HEK293 (cell line): ENCODE data around the gene FAM229A.

ENCODE experiments used
- CTCF ChIA-PET: fragments of 350-600 bp; formaldehyde crosslinking; extraction: SDS; loops from one replicate; lab custom pipeline; 2021; ENCODE audit warnings: antibody characterized with exemption; lab: Yijun Ruan, JAX
- POLR2A ChIA-PET: fragments of 300-600 bp; formaldehyde crosslinking; extraction: SDS; loops from one replicate; lab custom pipeline; 2020; ENCODE audit warnings: antibody characterized with exemption, inconsistent platforms; lab: Yijun Ruan, JAX
- H3K27ac ChIP-seq: fragments of 200-500 bp; sonication (Bioruptor generic); 2 replicates; pipeline ENCODE4 v1.5.1; 2014; ENCODE audit warnings: low read depth, low read length, control low read depth, inconsistent platforms; ENCODE audit errors: extremely low read depth
- H3K36me3 ChIP-seq, 2 experiments: fragments of 200-500 bp in 1 of 2; sonication (Bioruptor generic) in 1 of 2; 1 replicate in 1 of 2; 2 replicates in 1 of 2; pipeline ENCODE4 v1.5.1; 2014 to 2017; ENCODE audit warnings: inconsistent platforms in 2 of 2, low read length in 2 of 2; ENCODE audit not compliant: control insufficient read depth in 2 of 2, insufficient read depth in 1 of 2
- H3K4me1 ChIP-seq: fragments of 200-500 bp; sonication (Bioruptor generic); 2 replicates; pipeline ENCODE4 v1.5.1; 2014; ENCODE audit warnings: mild to moderate bottlenecking, low read length, inconsistent platforms; ENCODE audit not compliant: control insufficient read depth, insufficient read depth
- H3K4me3 ChIP-seq: 2 replicates; pipeline ENCODE4 v1.5.1; 2011; ENCODE audit warnings: low read depth, mild to moderate bottlenecking, control low read depth, low read length, moderate library complexity
- H3K9me3 ChIP-seq: fragments of 200-500 bp; sonication (Bioruptor generic); 2 replicates; pipeline ENCODE4 v1.5.1; 2014; ENCODE audit warnings: low read depth, low read length, inconsistent platforms; ENCODE audit not compliant: control insufficient read depth, insufficient read depth
- FEZF1 ChIP-seq: fragments of 450-650 bp; formaldehyde crosslinking; IDR thresholded peaks from 2 replicates; pipeline ENCODE4 v1.5.1; 2016; ENCODE audit warnings: missing biosample characterization, missing genetic modification characterization
- INSM2 ChIP-seq: fragments of 450-650 bp; formaldehyde crosslinking; IDR thresholded peaks from 2 replicates; pipeline ENCODE4 v1.5.1; 2016; ENCODE audit warnings: missing biosample characterization, missing genetic modification characterization
- KLF16 ChIP-seq: fragments of 450-650 bp; formaldehyde crosslinking; IDR thresholded peaks from 2 replicates; pipeline ENCODE4 v1.5.1; 2017; ENCODE audit warnings: missing biosample characterization, missing genetic modification characterization
- PRDM1 ChIP-seq: fragments of 450-650 bp; formaldehyde crosslinking; IDR thresholded peaks from 2 replicates; pipeline ENCODE4; 2016; ENCODE audit warnings: missing biosample characterization, missing genetic modification characterization
- PRDM2 ChIP-seq: fragments of 450-650 bp; formaldehyde crosslinking; IDR thresholded peaks from 2 replicates; pipeline ENCODE4 v1.5.1; 2016; ENCODE audit warnings: missing biosample characterization, missing genetic modification characterization, borderline replicate concordance
- REPIN1 ChIP-seq: fragments of 450-650 bp; formaldehyde crosslinking; IDR thresholded peaks from 2 replicates; pipeline ENCODE4 v1.5.1; 2017; ENCODE audit warnings: missing biosample characterization, missing genetic modification characterization, low read depth
- ZNF26 ChIP-seq: fragments of 450-650 bp; formaldehyde crosslinking; IDR thresholded peaks from 2 replicates; pipeline ENCODE4 v1.5.1; 2016; ENCODE audit warnings: missing biosample characterization, missing genetic modification characterization
- ZNF350 ChIP-seq: fragments of 450-650 bp; formaldehyde crosslinking; IDR thresholded peaks from 2 replicates; pipeline ENCODE4 v1.5.0; 2017; ENCODE audit warnings: missing biosample characterization, mild to moderate bottlenecking, missing genetic modification characterization
- ZNF362 ChIP-seq: fragments of 450-650 bp; formaldehyde crosslinking; IDR thresholded peaks from 2 replicates; pipeline ENCODE4 v1.5.1; 2016; ENCODE audit warnings: missing biosample characterization, missing genetic modification characterization
- ZNF433 ChIP-seq: fragments of 450-650 bp; formaldehyde crosslinking; IDR thresholded peaks from 2 replicates; pipeline ENCODE4 v1.5.1; 2016; ENCODE audit warnings: missing biosample characterization, missing genetic modification characterization, low read depth
- ZNF596 ChIP-seq: fragments of 450-650 bp; IDR thresholded peaks from 2 replicates; pipeline ENCODE4 v1.5.0; 2018; ENCODE audit warnings: missing biosample characterization, mild to moderate bottlenecking, missing genetic modification characterization, moderate library complexity
- ZNF621 ChIP-seq: fragments of 450-650 bp; formaldehyde crosslinking; IDR thresholded peaks from 2 replicates; pipeline ENCODE4 v1.5.1; 2017; ENCODE audit warnings: missing biosample characterization, missing genetic modification characterization
- ZNF626 ChIP-seq: fragments of 450-650 bp; sonication (Bioruptor Pico); formaldehyde crosslinking; IDR thresholded peaks from 2 replicates; pipeline ENCODE4 v1.5.1; 2018; ENCODE audit warnings: missing biosample characterization, missing genetic modification characterization, inconsistent platforms
- ZNF677 ChIP-seq: fragments of 450-650 bp; IDR thresholded peaks from 2 replicates; pipeline ENCODE4 v1.5.0; 2018; ENCODE audit warnings: missing biosample characterization, mild to moderate bottlenecking, missing genetic modification characterization, moderate library complexity
- TF ChIP-seq, protein P1 (sequence below): fragments of 450-650 bp; formaldehyde crosslinking; IDR thresholded peaks from 2 replicates; pipeline ENCODE4 v1.5.1; 2016; ENCODE audit warnings: missing biosample characterization, missing genetic modification characterization

Gene FAM229A

GRCh38 chr1:32392325-32392724 is 30.0 kb upstream of the FAM229A start:
- ChIA-PET CTCF (interaction anchor here (0.6 kb wide), 1 partner anchor 60 kb away, joined by 3 read pairs; no protein-coding TSS in a partner anchor), POLR2A (no interaction called here)
- TF ChIP-seq PRDM1 (tag by site-specific recombination), result peak; percentile 40; the same call in 1 of the 2 replicates
- no peak for TF ChIP-seq ZNF621 (tag by site-specific recombination)
- H3K36me3 ChIP-seq, result peaks cover 8 to 60% of the 10 kb centered on the region in 2 experiments; a peak in 2 of 3 replicates
- H3K4me1 ChIP-seq, result peaks cover 6% of the 10 kb centered on the region; the same call in 1 of the 2 replicates
- no peak overlapping the region for H3K4me3 ChIP-seq
- H3K9me3 ChIP-seq, result no peaks in the 10 kb centered on the region
- no peak overlapping the region for H3K27ac ChIP-seq

GRCh38 chr1:32390904-32391870 is 28.9 kb upstream of the FAM229A start:
- no peak overlapping the region for H3K27ac ChIP-seq
- peaks cover 14 to 71% of the 10 kb centered on the region in 2 experiments for H3K36me3 ChIP-seq
- no peak overlapping the region for H3K4me3 ChIP-seq
- ChIA-PET CTCF (no interaction called here), POLR2A (no interaction called here)
- no peaks in the 10 kb centered on the region for H3K9me3 ChIP-seq
- peaks cover 6% of the 10 kb centered on the region; the same call in 1 of the 2 replicates for H3K4me1 ChIP-seq
- peak; percentile 74 for TF ChIP-seq PRDM1 (tag by site-specific recombination)
- no peak for TF ChIP-seq INSM2 (tag by site-specific recombination)

DNA sequence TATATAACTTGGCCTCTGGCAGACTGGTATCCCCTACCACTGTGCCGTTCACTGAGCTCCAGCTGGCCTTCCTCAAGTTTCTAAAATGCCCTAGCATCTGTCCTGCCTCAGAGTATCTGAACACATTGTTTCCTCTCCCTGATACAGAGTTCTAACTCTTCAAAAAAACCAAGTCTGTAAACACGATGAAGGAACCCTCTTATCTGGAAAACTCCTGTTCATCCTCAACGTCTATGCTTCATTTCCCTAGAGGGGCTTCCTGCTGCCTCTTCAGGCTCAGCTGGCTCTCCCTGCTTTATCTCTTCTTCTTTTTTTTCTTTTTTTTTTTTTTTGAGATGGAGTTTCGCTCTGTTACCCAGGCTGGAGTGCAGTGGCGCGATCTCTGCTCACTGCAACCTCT is 26.4 kb upstream of the FAM229A start:
- Histone ChIP-seq H3K27ac (no peak overlapping the region), H3K9me3 (no peaks in the 10 kb centered on the region), H3K4me3 (no peak overlapping the region), H3K4me1 (peaks cover 6% of the 10 kb centered on the region; the same call in 1 of the 2 replicates), H3K36me3 (peaks cover 30 to 97% of the 10 kb centered on the region in 2 experiments)
- ChIA-PET CTCF (no interaction called here), POLR2A (interaction anchor here (1.4 kb wide), 1 partner anchor 12 kb away, joined by 3 read pairs; no protein-coding TSS in a partner anchor)
- no peak for TF ChIP-seq ZNF433 (tag by site-specific recombination)
- no peak for TF ChIP-seq ZNF26 (tag by site-specific recombination)
- TF ChIP-seq FEZF1 (tag by site-specific recombination), result no peak
- no peak for TF ChIP-seq ZNF626 (tag by site-specific recombination)
- TF ChIP-seq ZNF677 (tag by site-specific recombination), result no peak
- TF ChIP-seq KLF16, result no peak
- TF ChIP-seq PRDM2 (tag by site-specific recombination), result no peak
- no peak for TF ChIP-seq ZNF362 (tag by site-specific recombination)
- TF ChIP-seq REPIN1 (tag by site-specific recombination), result no peak
- TF ChIP-seq ZNF350, result no peak
- TF ChIP-seq, protein P1, sequence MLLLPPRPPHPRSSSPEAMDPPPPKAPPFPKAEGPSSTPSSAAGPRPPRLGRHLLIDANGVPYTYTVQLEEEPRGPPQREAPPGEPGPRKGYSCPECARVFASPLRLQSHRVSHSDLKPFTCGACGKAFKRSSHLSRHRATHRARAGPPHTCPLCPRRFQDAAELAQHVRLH (tag by site-specific recombination), result no peak
- TF ChIP-seq ZNF596 (tag by site-specific recombination), result no peak
